ENCODE results near the gene B4GALT7.

Gene B4GALT7

DNA sequence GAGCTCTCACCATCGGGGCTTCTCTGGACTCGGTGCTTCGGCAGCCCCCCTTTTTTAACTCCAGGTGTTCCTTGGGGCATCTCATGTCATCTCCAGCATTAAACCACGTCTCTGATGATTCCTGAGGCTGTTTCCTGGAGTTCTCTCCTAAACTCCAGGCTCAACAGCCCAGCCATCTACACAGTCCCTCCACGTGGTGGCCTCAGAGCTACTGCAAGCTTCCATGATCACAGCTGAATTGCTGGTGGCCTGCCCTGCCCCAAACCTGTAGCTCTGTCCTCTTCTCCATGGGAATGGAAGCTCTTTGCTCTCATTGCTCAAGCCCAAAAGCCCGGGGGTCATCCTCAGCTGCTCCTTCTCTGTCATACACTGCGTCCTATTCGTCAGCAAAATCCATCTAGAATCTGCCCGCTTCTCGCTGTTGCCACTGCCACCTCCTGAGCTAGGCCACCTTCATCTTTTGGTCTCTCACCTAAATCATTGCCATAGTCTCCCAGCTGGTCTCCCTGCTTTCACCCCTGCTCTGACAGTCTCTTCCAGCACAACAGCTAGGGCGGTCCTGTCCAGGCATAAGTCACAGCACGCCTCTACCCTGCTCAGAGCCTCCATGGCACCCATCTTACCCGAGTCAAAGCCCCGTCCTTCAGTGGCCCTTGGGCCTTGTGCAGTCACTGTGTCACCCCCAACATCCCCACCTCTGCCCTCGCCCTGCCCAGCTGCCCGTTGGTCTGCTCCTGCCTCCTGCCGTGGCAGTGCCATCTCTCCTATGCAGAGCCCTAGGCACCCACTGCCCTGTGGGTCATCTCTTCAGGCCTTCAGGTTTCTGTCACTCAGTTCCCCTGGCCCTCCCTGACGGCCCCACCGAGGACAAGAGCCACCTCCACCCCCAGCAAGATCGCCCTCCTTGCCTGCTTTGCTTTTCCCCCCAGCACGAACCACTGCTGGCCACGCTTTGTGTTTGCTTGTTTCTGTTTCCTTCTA, 6.4 kb downstream of the B4GALT7 start:
- DNase-seq (ENCODE audit: low spot score) = no peak
- no peak for TF ChIP-seq CTCF (IDR thresholded peaks at IDR 0.05; ENCODE audit: extremely low read depth, missing control alignments)

GRCh38 chr5:177607115-177607451, 7.2 kb downstream of the B4GALT7 start:
- no peak for TF ChIP-seq CTCF (IDR thresholded peaks at IDR 0.05; ENCODE audit: extremely low read depth, missing control alignments)
- DNase-seq (ENCODE audit: low spot score) = no peak

GRCh38 chr5:177607452-177608192, 7.7 kb downstream of the B4GALT7 start:
- peak; percentile 78 for DNase-seq (ENCODE audit: low spot score)
- TF ChIP-seq CTCF (IDR thresholded peaks at IDR 0.05; ENCODE audit: extremely low read depth, missing control alignments) = peak; percentile 76

DNA sequence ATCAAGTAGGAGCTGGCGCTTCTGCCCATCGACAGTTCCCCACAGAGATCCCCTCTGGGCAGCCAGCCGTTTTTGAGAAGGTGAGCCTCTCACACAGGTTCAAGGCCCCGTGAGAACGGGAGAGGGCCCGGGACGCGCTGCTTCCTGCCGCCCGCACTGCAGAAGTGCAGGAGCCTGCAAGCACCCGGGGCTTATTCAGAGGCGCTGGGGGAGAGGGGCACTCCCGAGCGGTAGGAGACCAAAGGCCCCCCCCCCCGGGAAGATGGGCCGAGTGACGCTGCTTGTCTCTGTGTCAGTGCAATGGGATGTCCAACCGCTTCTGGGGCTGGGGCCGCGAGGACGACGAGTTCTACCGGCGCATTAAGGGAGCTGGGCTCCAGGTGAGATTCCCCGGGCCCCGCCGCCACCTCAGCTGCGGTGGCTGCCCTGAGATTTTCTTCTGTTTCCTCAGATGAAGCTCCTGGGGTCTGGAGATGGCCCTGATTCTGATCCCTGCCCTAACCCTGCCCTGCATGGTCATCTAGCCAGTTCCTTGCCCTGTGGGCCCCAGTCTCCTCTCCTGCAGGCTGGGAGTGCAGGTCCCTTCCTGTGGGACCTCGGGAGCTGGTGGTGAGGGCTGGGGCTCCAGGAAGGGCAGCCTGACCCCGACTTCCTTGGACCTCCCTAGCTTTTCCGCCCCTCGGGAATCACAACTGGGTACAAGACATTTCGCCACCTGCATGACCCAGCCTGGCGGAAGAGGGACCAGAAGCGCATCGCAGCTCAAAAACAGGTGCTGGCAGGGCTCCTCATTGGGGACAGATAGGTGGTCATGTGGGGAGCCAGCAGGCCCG, 8.5 kb downstream of the B4GALT7 start:
- no peak for DNase-seq (ENCODE audit: low spot score)
- TF ChIP-seq CTCF (IDR thresholded peaks at IDR 0.05; ENCODE audit: extremely low read depth, missing control alignments) = no peak

DNA sequence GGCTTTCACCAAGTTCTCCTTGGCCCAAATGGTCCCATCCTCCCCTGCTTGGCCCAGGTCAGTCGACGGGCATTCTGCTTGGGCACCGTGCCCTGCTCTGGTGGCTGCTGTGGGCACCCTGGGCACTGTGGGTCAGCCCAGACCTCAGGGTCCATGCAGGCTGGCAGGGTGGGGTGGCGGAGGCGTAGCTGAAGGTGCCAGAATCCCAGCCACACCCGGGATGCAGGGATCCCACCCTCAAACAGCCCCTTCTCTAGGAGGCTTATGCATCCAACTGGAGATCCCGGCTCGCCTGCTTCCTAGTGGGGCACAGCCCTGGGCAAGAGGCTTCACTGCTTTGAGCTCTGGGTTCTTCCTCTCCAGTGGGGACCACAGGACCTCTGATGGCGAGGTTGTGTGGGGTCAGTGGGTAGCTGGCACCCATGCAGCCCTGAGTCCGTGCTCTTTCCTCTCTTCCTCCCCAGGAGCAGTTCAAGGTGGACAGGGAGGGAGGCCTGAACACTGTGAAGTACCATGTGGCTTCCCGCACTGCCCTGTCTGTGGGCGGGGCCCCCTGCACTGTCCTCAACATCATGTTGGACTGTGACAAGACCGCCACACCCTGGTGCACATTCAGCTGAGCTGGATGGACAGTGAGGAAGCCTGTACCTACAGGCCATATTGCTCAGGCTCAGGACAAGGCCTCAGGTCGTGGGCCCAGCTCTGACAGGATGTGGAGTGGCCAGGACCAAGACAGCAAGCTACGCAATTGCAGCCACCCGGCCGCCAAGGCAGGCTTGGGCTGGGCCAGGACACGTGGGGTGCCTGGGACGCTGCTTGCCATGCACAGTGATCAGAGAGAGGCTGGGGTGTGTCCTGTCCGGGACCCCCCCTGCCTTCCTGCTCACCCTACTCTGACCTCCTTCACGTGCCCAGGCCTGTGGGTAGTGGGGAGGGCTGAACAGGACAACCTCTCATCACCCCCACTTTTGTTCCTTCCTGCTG, 9.4 kb downstream of the B4GALT7 start:
- TF ChIP-seq CTCF (IDR thresholded peaks at IDR 0.05; ENCODE audit: extremely low read depth, missing control alignments) = no peak
- no peak for DNase-seq (ENCODE audit: low spot score)

GRCh38 chr5:177610131-177610769, 10.3 kb downstream of the B4GALT7 start:
- no peak for DNase-seq (ENCODE audit: low spot score)
- TF ChIP-seq CTCF (IDR thresholded peaks at IDR 0.05; ENCODE audit: extremely low read depth, missing control alignments) = no peak
